SJSA1 (cell line): ENCODE results near the gene TCF12. TPM values are rescaled to one million over a fixed set of nuclear protein-coding genes. Genes with fewer than 3 reads are reported as not detected.

Experiments
- DNase-seq, 2 experiments: peaks; one replicate each; pipeline ENCODE4 v3.0.0-alpha.2; 2015 to 2020; ENCODE audit warnings: low spot score in 2 of 2, low read depth in 1 of 2
- H3K27ac ChIP-seq: fragments of 250-450 bp; sonication (Bioruptor Pico); 2 replicates; pipeline ENCODE4 v1.5.1; 2020; ENCODE audit warnings: mild to moderate bottlenecking, moderate library complexity
- H3K27me3 ChIP-seq: fragments of 250-450 bp; sonication (Bioruptor Pico); replicated peaks from 2 replicates; pipeline ENCODE4 v1.5.1; 2020; ENCODE audit warnings: mild to moderate bottlenecking, moderate library complexity
- H3K36me3 ChIP-seq: fragments of 250-450 bp; sonication (Bioruptor Pico); 2 replicates; pipeline ENCODE4 v1.5.1; 2020; ENCODE audit warnings: mild to moderate bottlenecking
- H3K4me1 ChIP-seq: fragments of 250-450 bp; sonication (Bioruptor Pico); replicated peaks from 2 replicates; pipeline ENCODE4 v1.6.1; 2021; ENCODE audit warnings: mild to moderate bottlenecking
- H3K4me3 ChIP-seq: fragments of 250-450 bp; sonication (Bioruptor Pico); 2 replicates; pipeline ENCODE4 v1.5.1; 2020; ENCODE audit warnings: mild to moderate bottlenecking
- H3K9me3 ChIP-seq: fragments of 250-450 bp; sonication (Bioruptor Pico); replicated peaks from 2 replicates; pipeline ENCODE4 v1.5.1; 2020; ENCODE audit warnings: mild to moderate bottlenecking
- total RNA-seq: library from RNA; depleted of rRNA; stranded (reverse); fragments of >200 nt; shearing (Covaris generic); gene quantifications from 2 replicates; pipeline ENCODE4 v1.2.3, GENCODE V29; 2014

The TCF12 gene
- total RNA-seq, 1 experiment from 2014 or later: 69.5 TPM

GRCh38 chr15:57031605-57032004 lies 113.2 kb downstream of the TCF12 start:
- no peaks in the 10 kb centered on the region for H3K9me3 ChIP-seq
- no peak overlapping the region for H3K27ac ChIP-seq
- peak in 1 of 2 experiments; percentile 31 for DNase-seq
- peaks cover 11% of the 10 kb centered on the region for H3K4me1 ChIP-seq
- no peak overlapping the region for H3K4me3 ChIP-seq
- no peaks in the 10 kb centered on the region for H3K27me3 ChIP-seq
- no peaks in the 10 kb centered on the region for H3K36me3 ChIP-seq

- Histone ChIP-seq H3K27me3 (no peaks in the 10 kb centered on the region), H3K4me1 (peaks cover 11% of the 10 kb centered on the region), H3K9me3 (no peaks in the 10 kb centered on the region), H3K27ac (no peak overlapping the region), H3K4me3 (no peak overlapping the region), H3K36me3 (no peaks in the 10 kb centered on the region)
- no peak for DNase-seq
Observed at GRCh38 chr15:57032338-57032737, 113.9 kb downstream of the TCF12 start.

- Histone ChIP-seq H3K4me3 (no peak overlapping the region), H3K36me3 (no peaks in the 10 kb centered on the region), H3K27me3 (no peaks in the 10 kb centered on the region), H3K4me1 (peaks cover 12% of the 10 kb centered on the region), H3K9me3 (no peaks in the 10 kb centered on the region), H3K27ac (no peak overlapping the region)
- no peak for DNase-seq
Observed at GRCh38 chr15:57033715-57034439, 115.4 kb downstream of the TCF12 start.

GRCh38 chr15:57034613-57035012 lies 116.2 kb downstream of the TCF12 start:
- Histone ChIP-seq H3K27me3 (no peaks in the 10 kb centered on the region), H3K27ac (no peak overlapping the region), H3K36me3 (no peaks in the 10 kb centered on the region), H3K9me3 (no peaks in the 10 kb centered on the region), H3K4me1 (peaks cover 20% of the 10 kb centered on the region), H3K4me3 (no peak overlapping the region)
- DNase-seq: no peak

GRCh38 chr15:57035664-57036063 lies 117.2 kb downstream of the TCF12 start:
- Histone ChIP-seq H3K27ac (no peak overlapping the region), H3K9me3 (no peaks in the 10 kb centered on the region), H3K36me3 (no peaks in the 10 kb centered on the region), H3K4me1 (peaks cover 24% of the 10 kb centered on the region), H3K27me3 (no peaks in the 10 kb centered on the region), H3K4me3 (no peak overlapping the region)
- no peak for DNase-seq

GRCh38 chr15:57036352-57036751 lies 117.9 kb downstream of the TCF12 start:
- H3K27me3 ChIP-seq: no peaks in the 10 kb centered on the region
- H3K4me1 ChIP-seq: peaks cover 25% of the 10 kb centered on the region
- H3K36me3 ChIP-seq: no peaks in the 10 kb centered on the region
- DNase-seq: no peak
- H3K9me3 ChIP-seq: no peaks in the 10 kb centered on the region
- no peak overlapping the region for H3K4me3 ChIP-seq
- H3K27ac ChIP-seq: no peak overlapping the region

- Histone ChIP-seq H3K4me3 (no peak overlapping the region), H3K4me1 (peaks cover 25% of the 10 kb centered on the region), H3K27ac (no peak overlapping the region), H3K27me3 (no peaks in the 10 kb centered on the region), H3K36me3 (no peaks in the 10 kb centered on the region), H3K9me3 (no peaks in the 10 kb centered on the region)
- no peak for DNase-seq
Observed at GRCh38 chr15:57037548-57037947, 119.1 kb downstream of the TCF12 start.

- H3K4me1 ChIP-seq: peaks cover 25% of the 10 kb centered on the region
- no peaks in the 10 kb centered on the region for H3K36me3 ChIP-seq
- H3K9me3 ChIP-seq: no peaks in the 10 kb centered on the region
- no peak overlapping the region for H3K4me3 ChIP-seq
- H3K27me3 ChIP-seq: no peaks in the 10 kb centered on the region
- H3K27ac ChIP-seq: no peak overlapping the region
- no peak for DNase-seq
Observed at GRCh38 chr15:57038040-57038439, 119.6 kb downstream of the TCF12 start.

- Histone ChIP-seq H3K27me3 (no peaks in the 10 kb centered on the region), H3K27ac (no peak overlapping the region), H3K4me1 (peaks cover 25% of the 10 kb centered on the region), H3K9me3 (no peaks in the 10 kb centered on the region), H3K36me3 (no peaks in the 10 kb centered on the region), H3K4me3 (no peak overlapping the region)
- no peak for DNase-seq
Observed at GRCh38 chr15:57038496-57038895, 120.1 kb downstream of the TCF12 start.

GRCh38 chr15:57041416-57041815 lies 123.0 kb downstream of the TCF12 start:
- peaks cover 25% of the 10 kb centered on the region for H3K4me1 ChIP-seq
- H3K27me3 ChIP-seq: no peaks in the 10 kb centered on the region
- H3K4me3 ChIP-seq: no peak overlapping the region
- peak in 1 of 2 experiments; percentile 26 for DNase-seq
- no peaks in the 10 kb centered on the region for H3K9me3 ChIP-seq
- no peaks in the 10 kb centered on the region for H3K36me3 ChIP-seq
- H3K27ac ChIP-seq: no peak overlapping the region

- Histone ChIP-seq H3K9me3 (no peaks in the 10 kb centered on the region), H3K27me3 (no peaks in the 10 kb centered on the region), H3K36me3 (no peaks in the 10 kb centered on the region), H3K4me1 (peaks cover 26% of the 10 kb centered on the region), H3K4me3 (no peak overlapping the region), H3K27ac (no peak overlapping the region)
- no peak for DNase-seq
Observed at GRCh38 chr15:57044072-57044702, 125.7 kb downstream of the TCF12 start.

- H3K27ac ChIP-seq: no peak overlapping the region
- no peak for DNase-seq
- no peak overlapping the region for H3K4me3 ChIP-seq
Observed at GRCh38 chr15:57044970-57045369, 126.5 kb downstream of the TCF12 start.

GRCh38 chr15:57045741-57046382 lies 127.4 kb downstream of the TCF12 start:
- H3K27ac ChIP-seq: no peak overlapping the region
- no peaks in the 10 kb centered on the region for H3K9me3 ChIP-seq
- H3K4me3 ChIP-seq: no peak overlapping the region
- DNase-seq: no peak
- no peaks in the 10 kb centered on the region for H3K36me3 ChIP-seq
- no peaks in the 10 kb centered on the region for H3K27me3 ChIP-seq
- peaks cover 16% of the 10 kb centered on the region; the same call in 1 of the 2 replicates for H3K4me1 ChIP-seq

More at GRCh38 chr15:57044970-57045369, 126.5 kb downstream of the TCF12 start:
- Histone ChIP-seq H3K4me1 (peaks cover 22% of the 10 kb centered on the region; the same call in 1 of the 2 replicates), H3K9me3 (no peaks in the 10 kb centered on the region), H3K27me3 (no peaks in the 10 kb centered on the region), H3K36me3 (no peaks in the 10 kb centered on the region)

GRCh38 chr15:57048930-57049549 lies 130.6 kb downstream of the TCF12 start:
- no peaks in the 10 kb centered on the region for H3K9me3 ChIP-seq
- H3K36me3 ChIP-seq: no peaks in the 10 kb centered on the region
- H3K4me1 ChIP-seq: peaks cover 7% of the 10 kb centered on the region
- no peak for DNase-seq
- no peak overlapping the region for H3K4me3 ChIP-seq
- H3K27me3 ChIP-seq: no peaks in the 10 kb centered on the region
- H3K27ac ChIP-seq: no peak overlapping the region
